Left forelimb (tissue), 1 donor: Measurements from ENCODE around the gene CETN2.
"Not testable (repeated sequence)": the region's sequence is repeated elsewhere in the genome, so short reads cannot be mapped to it uniquely, and the experiment has no call there.

Experiments used
- DNase-seq: peaks from one replicate; pipeline ENCODE4 v3.0.0-alpha.2; 2018; ENCODE audit warnings: low spot score

The CETN2 gene

GRCh38 chrX:152832520-152832919, 2.0 kb upstream of the CETN2 start:
- DNase-seq, result no peak

GRCh38 chrX:152831391-152831790, 834 bp upstream of the CETN2 start:
- DNase-seq, result no peak

GRCh38 chrX:152824841-152825374, 5.6 kb downstream of the CETN2 start:
- DNase-seq, result no peak

GRCh38 chrX:152823657-152824056, 6.9 kb downstream of the CETN2 start:
- no peak for DNase-seq

GRCh38 chrX:152822383-152823086, 8.0 kb downstream of the CETN2 start:
- DNase-seq, result no peak

GRCh38 chrX:152821145-152821765, 9.3 kb downstream of the CETN2 start:
- DNase-seq, result no peak

- no peak for DNase-seq
These were observed 10.8 kb downstream of the CETN2 start for GRCh38 chrX:152819732-152820131.

GRCh38 chrX:152819266-152819665, 11.3 kb downstream of the CETN2 start:
- DNase-seq, result no peak

- no peak for DNase-seq
These were observed 12.2 kb downstream of the CETN2 start for GRCh38 chrX:152818356-152818755.

GRCh38 chrX:152817078-152817764, 13.3 kb downstream of the CETN2 start:
- no peak for DNase-seq

GRCh38 chrX:152814048-152814447, 16.5 kb downstream of the CETN2 start:
- no peak for DNase-seq

GRCh38 chrX:152813206-152813605, 17.4 kb downstream of the CETN2 start:
- no peak for DNase-seq

GRCh38 chrX:152810403-152810802, 20.2 kb downstream of the CETN2 start:
- DNase-seq, result no peak

GRCh38 chrX:152806035-152806434, 24.5 kb downstream of the CETN2 start:
- DNase-seq, result no peak

- DNase-seq, result no peak
These were observed 31.6 kb downstream of the CETN2 start for GRCh38 chrX:152798945-152799344.

- DNase-seq, result not testable (repeated sequence)
These were observed 43.5 kb downstream of the CETN2 start for GRCh38 chrX:152787062-152787461.
